MM.1S (cell line): ENCODE results near the gene L3MBTL4.

ENCODE experiments used
- DNase-seq: peaks from one replicate; pipeline ENCODE4 v3.0.0-alpha.2; 2015
- H2AFZ ChIP-seq: fragments of 300-600 bp; sonication (generic); 2 replicates; pipeline ENCODE4 v1.6.0; 2016; ENCODE audit warnings: antibody characterized with exemption, low read length
- H3F3A ChIP-seq: fragments of 300-600 bp; sonication (generic); 2 replicates; pipeline ENCODE4 v1.6.1; 2016; ENCODE audit warnings: mild to moderate bottlenecking, antibody characterized with exemption, low read length, moderate library complexity, mixed read lengths; ENCODE audit not compliant: insufficient read depth
- H3K27ac ChIP-seq: fragments of 300-600 bp; sonication (generic); 2 replicates; pipeline ENCODE4 v1.5.1; 2016; ENCODE audit warnings: mild to moderate bottlenecking, low read length
- H3K27me3 ChIP-seq: fragments of 300-600 bp; sonication (generic); replicated peaks from 2 replicates; pipeline ENCODE4 v1.6.0; 2016; ENCODE audit warnings: low read length; ENCODE audit not compliant: insufficient read depth
- H3K36me3 ChIP-seq: fragments of 300-600 bp; sonication (generic); replicated peaks from 2 replicates; pipeline ENCODE4 v1.6.1; 2016; ENCODE audit warnings: mild to moderate bottlenecking, low read length, mixed read lengths; ENCODE audit not compliant: insufficient read depth
- H3K4me1 ChIP-seq: fragments of 300-600 bp; sonication (generic); 2 replicates; pipeline ENCODE4 v1.6.1; 2016; ENCODE audit warnings: low read length, mixed read lengths
- H3K4me2 ChIP-seq: fragments of 300-600 bp; sonication (generic); 2 replicates; pipeline ENCODE4 v1.6.0; 2016; ENCODE audit warnings: low read depth, low read length
- H3K4me3 ChIP-seq: fragments of 300-600 bp; sonication (generic); 2 replicates; pipeline ENCODE4 v1.5.1; 2016; ENCODE audit warnings: low read length, mixed read lengths
- H3K79me2 ChIP-seq: fragments of 300-600 bp; sonication (generic); 2 replicates; pipeline ENCODE4 v1.6.1; 2016; ENCODE audit warnings: mixed run types, low read length, mixed read lengths
- H3K9ac ChIP-seq: fragments of 300-600 bp; sonication (generic); 2 replicates; pipeline ENCODE4 v1.6.1; 2016; ENCODE audit warnings: low read length, mixed read lengths
- H3K9me2 ChIP-seq: fragments of 300-600 bp; sonication (generic); replicated peaks from 2 replicates; pipeline ENCODE4 v1.6.1; 2016; ENCODE audit warnings: mild to moderate bottlenecking, low read length, mixed read lengths; ENCODE audit not compliant: insufficient read depth
- H3K9me3 ChIP-seq: fragments of 300-600 bp; sonication (generic); replicated peaks from 2 replicates; pipeline ENCODE4 v1.6.1; 2016; ENCODE audit warnings: mild to moderate bottlenecking, low read length, mixed read lengths; ENCODE audit not compliant: insufficient read depth
- H4K20me1 ChIP-seq: fragments of 300-600 bp; sonication (generic); 2 replicates; pipeline ENCODE4 v1.6.1; 2016; ENCODE audit warnings: mild to moderate bottlenecking, low read length, moderate library complexity, mixed read lengths; ENCODE audit not compliant: insufficient read depth
- CTCF ChIP-seq: fragments of 300-600 bp; sonication (generic); IDR thresholded peaks from 2 replicates; pipeline ENCODE4 v1.5.1; 2016; ENCODE audit warnings: antibody characterized with exemption, low read length, mixed read lengths
- EZH2 ChIP-seq: fragments of 300-600 bp; sonication (generic); optimal IDR thresholded peaks from 2 replicates; pipeline ENCODE3; 2017; ENCODE audit warnings: low read depth, mild to moderate bottlenecking, antibody characterized with exemption, low read length, mixed read lengths
- EZH2phosphoT487 ChIP-seq: fragments of 300-600 bp; sonication (generic); IDR thresholded peaks from 2 replicates; pipeline ENCODE4 v1.6.1; 2018; ENCODE audit warnings: antibody characterized with exemption, low read length

The L3MBTL4 gene

GRCh38 chr18:6406910-6407470 is 7.7 kb downstream of the L3MBTL4 start:
- Histone ChIP-seq H3F3A (no peaks in the 10 kb centered on the region), H3K4me1 (no peaks in the 10 kb centered on the region), H3K36me3 (no peaks in the 10 kb centered on the region), H3K9ac (no peak overlapping the region), H3K9me2 (no peaks in the 10 kb centered on the region), H3K9me3 (no peaks in the 10 kb centered on the region), H3K79me2 (peaks cover 91% of the 10 kb centered on the region), H3K27me3 (no peaks in the 10 kb centered on the region), H2AFZ (no peak overlapping the region), H3K27ac (no peak overlapping the region), H3K4me3 (no peak overlapping the region), H3K4me2 (no peak overlapping the region), H4K20me1 (no peaks in the 10 kb centered on the region)
- no peak for DNase-seq
- no peak for TF ChIP-seq CTCF
- TF ChIP-seq EZH2phosphoT487 = no peak
- TF ChIP-seq EZH2 = no peak

- no peaks in the 10 kb centered on the region for H3K36me3 ChIP-seq
- H3K9me2 ChIP-seq = no peaks in the 10 kb centered on the region
- no peak overlapping the region for H2AFZ ChIP-seq
- DNase-seq = no peak
- H3K9me3 ChIP-seq = no peaks in the 10 kb centered on the region
- H3K4me1 ChIP-seq = no peaks in the 10 kb centered on the region
- peaks cover 93% of the 10 kb centered on the region for H3K79me2 ChIP-seq
- H4K20me1 ChIP-seq = no peaks in the 10 kb centered on the region
- H3K4me3 ChIP-seq = no peak overlapping the region
- no peaks in the 10 kb centered on the region for H3F3A ChIP-seq
- H3K27ac ChIP-seq = no peak overlapping the region
- H3K9ac ChIP-seq = no peak overlapping the region
- no peak for TF ChIP-seq EZH2
- no peak for TF ChIP-seq CTCF
- no peak for TF ChIP-seq EZH2phosphoT487
- H3K27me3 ChIP-seq = no peaks in the 10 kb centered on the region
- no peak overlapping the region for H3K4me2 ChIP-seq
Observed at GRCh38 chr18:6406075-6406909, 8.4 kb downstream of the L3MBTL4 start.

GRCh38 chr18:6405237-6406074 is 9.3 kb downstream of the L3MBTL4 start:
- Histone ChIP-seq H3K4me2 (no peak overlapping the region), H3K4me3 (no peak overlapping the region), H3K9me2 (no peaks in the 10 kb centered on the region), H3F3A (no peaks in the 10 kb centered on the region), H3K36me3 (no peaks in the 10 kb centered on the region), H3K4me1 (no peaks in the 10 kb centered on the region), H3K9me3 (no peaks in the 10 kb centered on the region), H4K20me1 (no peaks in the 10 kb centered on the region), H3K9ac (no peak overlapping the region), H2AFZ (no peak overlapping the region), H3K79me2 (peaks cover 93% of the 10 kb centered on the region), H3K27me3 (no peaks in the 10 kb centered on the region), H3K27ac (no peak overlapping the region)
- TF ChIP-seq EZH2 (no peak), CTCF (no peak), EZH2phosphoT487 (no peak)
- no peak for DNase-seq
